HK-2 (cell line): ENCODE results near the gene CKM.

ENCODE experiments used
- DNase-seq: peaks from one replicate; pipeline ENCODE4 v3.0.0-alpha.2; 2018; ENCODE audit not compliant: unreplicated experiment

Gene CKM

GRCh38 chr19:45322744-45323281 is at the start of gene CKM:
Gene CKM, minus strand, starts transcription at chr19:45322875. Its CDS starts 3,162 bp downstream, at chr19:45319713.
- DNase-seq: no peak

DNA sequence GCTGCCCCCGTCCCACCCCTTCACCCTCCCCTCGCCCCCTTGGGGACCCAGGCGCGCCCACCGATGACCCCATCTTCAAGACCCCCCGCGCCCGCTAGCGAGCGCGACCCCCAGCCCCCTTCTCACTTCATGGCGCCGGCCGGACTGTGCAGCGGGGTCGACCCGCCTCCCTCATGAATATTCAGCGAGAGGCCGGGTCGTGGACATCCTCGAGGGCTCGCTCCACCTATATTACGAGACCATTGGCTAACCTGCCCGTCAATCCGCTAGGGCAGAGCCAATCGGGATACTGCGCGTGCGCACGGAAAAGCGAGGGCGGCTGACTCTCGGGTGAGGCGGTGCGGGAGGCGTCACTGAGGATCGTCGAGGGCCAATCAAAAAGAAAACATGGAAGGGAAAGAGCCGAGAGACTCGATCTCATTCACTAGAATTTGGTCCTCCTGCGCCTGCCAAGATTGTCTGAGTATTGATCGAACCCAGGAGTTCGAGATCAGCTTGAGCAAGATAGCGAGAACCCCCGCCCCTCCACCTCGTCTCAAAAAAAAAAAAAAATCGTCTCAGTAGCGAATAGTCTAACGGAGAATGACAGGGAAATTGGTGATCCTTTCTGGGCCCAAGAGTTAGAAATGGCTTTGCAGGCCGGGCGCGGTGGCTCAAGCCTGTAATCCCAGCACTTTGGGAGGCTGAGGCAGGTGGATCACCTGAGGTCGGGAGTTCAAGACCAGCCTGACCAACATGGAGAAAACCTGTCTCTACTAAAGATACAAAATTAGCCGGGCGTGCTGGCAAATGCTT is 47.9 kb upstream of the CKM start, which contains the start of gene ERCC2:
TSS of gene ERCC2 (minus strand) at position 164 of the 795 bp plus-strand sequence. CDS start at position 131, 33 bp downstream.
- DNase-seq: peak; percentile 100

- DNase-seq: no peak
Observed at GRCh38 chr19:45368737-45369340, 46.2 kb upstream of the CKM start.

DNA sequence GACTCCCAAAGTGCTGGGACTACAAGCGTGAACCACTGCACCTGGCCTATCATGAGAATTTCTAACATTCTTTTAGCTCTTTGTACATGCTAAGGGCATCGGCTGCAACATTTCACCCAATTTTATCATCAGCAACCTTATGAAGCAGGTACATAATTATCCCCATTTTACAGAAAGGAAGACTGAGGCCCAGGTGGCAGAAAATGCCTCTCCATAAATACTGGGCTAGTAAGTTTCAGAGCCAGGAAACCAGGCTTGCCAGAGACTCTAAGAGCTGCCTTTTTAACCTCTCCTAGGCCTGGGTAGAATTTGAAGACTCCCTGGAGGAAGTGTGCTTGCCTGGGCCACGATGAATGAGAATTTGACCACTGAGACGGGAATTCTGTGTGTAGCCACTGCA is 45.5 kb upstream of the CKM start:
- no peak for DNase-seq

DNA sequence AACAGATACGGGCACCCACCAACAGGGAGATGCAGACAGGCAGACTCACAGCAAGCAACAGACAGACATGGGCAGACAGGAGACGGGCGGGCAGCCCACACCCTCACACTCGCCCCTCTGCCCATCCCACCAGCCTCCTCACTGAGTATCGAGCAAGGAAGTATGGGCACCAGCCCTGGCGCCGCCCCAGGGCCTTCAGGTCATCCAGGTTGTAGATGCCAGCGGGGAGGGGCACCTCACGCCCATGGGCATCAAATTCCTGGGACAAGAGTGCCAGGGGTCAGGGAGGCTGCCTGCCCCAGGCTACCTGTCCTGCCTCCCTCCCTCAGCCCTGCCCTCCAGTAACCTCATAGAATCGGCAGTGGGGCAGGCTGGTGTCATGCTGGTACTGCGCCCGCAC is 42.0 kb upstream of the CKM start:
- no peak for DNase-seq

- no peak for DNase-seq
Observed at GRCh38 chr19:45363861-45364459, 41.3 kb upstream of the CKM start.

- no peak for DNase-seq
Observed at GRCh38 chr19:45362291-45362690, 39.6 kb upstream of the CKM start.

DNA sequence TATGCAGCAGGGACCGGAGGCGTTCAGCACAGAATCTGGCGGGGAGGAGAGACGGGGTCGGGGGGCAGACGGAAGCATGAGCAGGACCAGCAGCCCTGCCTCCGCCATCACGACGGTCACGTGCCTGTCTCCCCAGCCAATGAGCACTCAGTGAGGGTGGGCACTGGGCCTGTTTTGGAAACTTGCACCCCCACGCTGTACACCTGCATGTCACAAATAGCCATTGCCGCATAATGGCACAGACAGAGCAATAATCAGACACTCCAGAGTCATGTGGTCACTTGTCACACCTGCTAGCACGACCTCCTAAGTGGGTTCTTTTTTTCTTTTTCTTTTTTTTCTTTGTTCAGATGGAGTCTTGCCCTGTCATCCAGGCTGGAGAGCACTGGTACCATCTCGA is 38.9 kb upstream of the CKM start:
- DNase-seq: no peak

- DNase-seq: no peak
Observed at GRCh38 chr19:45358213-45358792, 35.6 kb upstream of the CKM start.

DNA sequence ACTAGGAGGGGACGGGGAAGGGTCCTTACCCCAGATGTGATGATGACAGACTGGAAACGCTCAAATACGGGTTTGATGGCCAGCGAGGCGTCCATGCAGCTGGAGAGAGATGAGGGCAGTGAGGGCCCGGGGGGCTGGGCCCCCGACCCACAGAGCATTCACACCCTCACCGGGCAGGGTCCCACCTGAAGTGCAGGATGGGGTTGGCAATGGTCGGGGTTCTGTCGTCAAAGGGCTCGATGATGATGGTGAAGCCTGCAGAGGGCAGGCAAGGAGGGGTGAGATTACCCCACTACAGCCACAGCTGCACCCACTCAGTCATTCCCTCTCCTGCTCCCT is 34.7 kb upstream of the CKM start:
- DNase-seq: no peak

DNA sequence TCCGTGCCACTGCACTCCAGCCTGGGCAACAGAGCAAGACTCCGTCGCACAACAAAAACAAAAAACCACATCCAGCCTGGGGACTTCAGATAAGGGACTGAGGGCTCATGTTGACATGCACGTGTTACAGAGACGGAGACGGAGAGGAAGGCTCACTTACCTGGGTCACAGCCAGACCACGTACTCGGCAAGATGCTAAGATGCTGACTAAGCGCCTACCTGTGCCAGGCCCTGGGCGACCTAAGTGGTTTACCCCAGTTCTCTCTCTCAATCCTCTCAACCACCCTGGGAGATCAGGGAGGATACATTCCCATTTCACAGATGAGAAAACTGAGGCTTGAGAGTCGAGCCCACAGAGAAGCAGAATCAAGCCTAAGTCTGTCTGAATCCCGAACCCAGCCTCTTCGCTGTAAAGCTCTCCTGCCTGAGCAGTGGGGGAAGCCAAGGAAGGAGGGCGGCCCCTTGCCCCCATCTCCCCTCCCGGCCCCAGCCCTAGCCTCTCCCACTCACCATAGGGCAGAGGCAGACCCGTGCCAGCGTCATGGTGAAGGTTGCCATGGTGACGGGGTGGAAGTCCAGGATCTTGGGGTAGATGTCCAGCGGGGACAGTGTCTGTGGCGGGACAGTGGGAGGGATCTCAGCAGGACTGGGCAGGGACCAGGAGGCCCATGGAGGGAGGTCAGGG is 34.2 kb upstream of the CKM start:
- DNase-seq: no peak

GRCh38 chr19:45355910-45356309 is 33.2 kb upstream of the CKM start:
- no peak for DNase-seq

DNA sequence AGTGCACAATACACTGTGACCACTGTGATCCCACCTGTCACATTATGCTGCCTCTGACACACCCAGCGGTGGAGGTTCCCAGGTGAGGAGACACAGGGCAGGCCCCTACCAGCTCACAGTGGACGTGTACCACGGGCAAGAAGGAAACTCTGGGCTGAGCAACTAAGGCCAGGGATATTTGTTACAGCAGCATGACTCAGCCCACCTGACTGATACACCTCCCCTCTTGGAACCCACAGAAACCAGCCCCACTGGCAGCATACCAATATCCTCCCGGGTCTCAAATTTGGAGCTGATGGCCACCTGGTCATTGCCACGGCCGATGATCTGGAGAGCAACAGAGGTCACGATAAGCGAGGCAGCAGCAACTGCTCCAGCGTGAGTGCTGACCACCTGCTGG is 32.7 kb upstream of the CKM start:
- DNase-seq: no peak

DNA sequence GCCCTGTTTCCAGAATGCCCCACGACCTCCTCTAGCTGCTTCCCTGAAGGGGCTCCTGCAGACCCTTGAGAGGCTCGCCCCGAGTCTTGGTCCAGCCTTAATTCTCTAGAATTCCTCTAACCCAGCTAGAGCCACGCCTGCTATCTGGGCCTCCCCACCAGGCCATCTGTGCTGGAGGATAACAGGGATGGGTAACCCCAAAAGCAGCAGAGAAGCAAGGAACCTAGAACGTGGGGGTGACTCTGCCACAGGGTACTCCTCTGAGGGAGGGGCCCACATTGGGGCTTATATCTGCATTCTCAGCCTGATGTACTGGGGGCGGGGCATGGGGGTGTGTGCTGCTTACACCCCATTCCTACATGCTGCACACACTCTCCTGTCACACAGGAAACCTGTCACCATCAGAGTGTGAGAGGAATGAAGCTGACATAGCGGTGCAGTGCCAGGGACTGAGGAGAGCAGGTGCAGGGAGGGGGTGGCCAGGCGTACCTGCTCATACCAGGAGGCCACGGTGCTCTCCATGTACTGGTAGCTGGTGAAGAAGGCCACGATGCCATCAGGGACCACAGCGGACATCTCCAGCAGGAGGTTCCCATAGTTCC is 31.7 kb upstream of the CKM start:
- no peak for DNase-seq

GRCh38 chr19:45352914-45353796 is 30.5 kb upstream of the CKM start:
- no peak for DNase-seq

GRCh38 chr19:45352471-45352870 is 29.8 kb upstream of the CKM start:
- DNase-seq: no peak

- no peak for DNase-seq
Observed at GRCh38 chr19:45352062-45352461, 29.4 kb upstream of the CKM start.

DNA sequence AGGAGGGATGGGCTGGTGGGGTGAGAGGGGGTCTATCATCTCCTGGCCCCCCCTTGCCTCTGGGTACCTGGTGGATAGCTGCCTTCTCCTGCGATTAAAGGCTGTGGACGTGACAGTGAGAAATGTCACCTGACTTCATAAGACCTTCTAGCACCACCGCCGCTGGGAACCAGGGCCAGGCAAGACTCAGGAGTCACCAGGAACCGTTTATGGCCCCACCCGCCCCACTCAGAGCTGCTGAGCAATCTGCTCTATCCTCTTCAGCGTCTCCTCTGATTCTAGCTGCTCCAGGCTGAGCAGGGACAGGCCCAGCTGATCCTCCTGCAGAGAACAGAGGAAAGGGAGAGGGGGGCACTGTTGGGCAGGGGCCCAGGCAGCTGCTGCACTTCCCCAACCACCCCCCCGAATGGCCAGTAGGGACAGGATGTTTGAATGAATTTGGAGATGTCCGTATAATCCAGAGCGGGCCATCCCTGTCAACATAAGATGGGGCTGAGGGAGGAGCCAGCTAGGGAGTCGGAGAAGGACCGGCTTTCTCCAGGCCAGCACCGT is 28.8 kb upstream of the CKM start:
- DNase-seq: no peak

- DNase-seq: no peak
Observed at GRCh38 chr19:45350477-45351058, 27.9 kb upstream of the CKM start.

DNA sequence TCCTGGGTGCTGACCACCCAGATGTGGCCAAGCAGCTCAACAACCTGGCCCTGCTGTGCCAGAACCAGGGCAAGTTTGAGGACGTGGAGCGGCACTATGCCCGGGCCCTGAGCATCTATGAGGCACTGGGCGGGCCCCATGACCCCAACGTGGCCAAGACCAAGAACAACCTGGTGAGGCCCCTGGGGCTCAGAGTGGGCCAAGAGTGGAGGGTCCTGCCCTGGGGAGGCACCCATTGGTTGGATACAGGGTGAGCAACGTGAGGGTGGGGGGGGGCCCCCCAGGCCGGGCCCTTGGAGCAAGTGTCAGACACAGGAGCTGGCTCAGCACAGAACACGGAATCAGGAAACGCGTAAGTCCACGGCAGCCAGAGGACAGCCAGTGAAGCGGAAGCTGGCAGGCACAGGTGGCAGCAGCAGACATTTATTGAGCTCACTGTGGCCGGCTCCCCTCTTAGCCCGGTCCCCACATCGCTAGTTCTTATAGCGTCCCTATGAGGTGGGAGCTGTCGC is 26.8 kb upstream of the CKM start:
- DNase-seq: no peak
